ENCODE data around the gene ERVW-1.
"Not testable (repeated sequence)": the region's sequence is repeated elsewhere in the genome, so short reads cannot be mapped to it uniquely, and the experiment has no call there.

ERVW-1 gene

DNA sequence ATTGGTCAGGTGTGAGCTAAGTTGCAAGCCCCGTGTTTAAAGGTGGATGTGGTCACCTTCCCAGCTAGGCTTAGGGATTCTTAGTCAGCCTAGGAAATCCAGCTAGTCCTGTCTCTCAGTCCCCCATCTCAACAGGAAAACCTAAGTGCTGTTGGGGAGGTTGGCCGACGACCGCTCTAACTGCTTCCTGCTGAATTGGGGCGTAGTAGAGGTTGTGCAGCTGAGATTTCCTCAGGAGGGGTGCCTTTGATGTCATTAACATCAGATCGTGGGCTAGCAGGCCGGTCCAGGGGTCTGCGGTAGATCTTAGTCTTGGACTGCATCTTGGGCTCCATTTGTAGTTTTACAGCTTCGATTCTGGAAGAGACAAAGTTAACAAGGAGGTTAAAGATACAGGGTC lies 9.2 kb downstream of the ERVW-1 start:
- DNase-seq (ENCODE audit: low spot score) = not testable (repeated sequence)

DNA sequence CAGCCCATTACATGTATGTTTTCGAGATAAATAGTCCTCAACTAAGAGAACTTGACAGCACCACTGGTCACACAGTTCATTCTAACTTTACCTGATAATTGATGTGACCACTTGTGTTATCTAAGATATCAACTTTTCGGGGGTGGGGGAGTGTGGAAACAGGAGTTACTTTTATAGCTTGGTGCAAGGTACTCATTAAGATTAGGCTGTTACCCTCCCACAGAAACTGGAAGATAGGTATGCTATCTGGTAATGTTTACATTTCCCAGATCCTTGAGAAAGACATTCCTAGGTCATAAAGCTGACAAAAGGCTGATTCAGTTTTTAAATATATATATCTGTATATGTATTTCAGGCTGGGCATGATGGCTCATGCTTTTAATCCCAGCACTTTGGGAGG lies 11.1 kb downstream of the ERVW-1 start:
- DNase-seq (ENCODE audit: low spot score) = no peak

DNA sequence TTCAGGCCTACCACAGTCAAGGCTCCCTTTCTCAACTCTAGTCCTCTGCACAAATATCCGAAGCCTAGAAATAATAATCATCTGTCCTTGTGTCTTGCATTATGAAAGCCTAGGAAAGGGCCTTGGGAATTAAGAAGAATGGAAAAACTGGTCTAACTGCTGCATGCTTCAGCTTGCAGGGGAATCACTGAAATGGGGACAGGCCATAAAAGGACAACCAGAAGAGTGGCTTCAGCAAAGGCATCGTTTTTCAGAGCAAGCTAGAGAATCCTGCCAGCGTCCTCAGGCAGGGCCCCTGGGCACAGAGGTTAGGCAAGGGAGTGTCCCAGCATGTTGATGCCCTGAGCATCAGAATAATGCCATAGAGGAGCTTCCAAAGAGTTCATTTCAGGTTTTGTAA lies 13.2 kb downstream of the ERVW-1 start:
- no peak for DNase-seq (ENCODE audit: low spot score)

DNA sequence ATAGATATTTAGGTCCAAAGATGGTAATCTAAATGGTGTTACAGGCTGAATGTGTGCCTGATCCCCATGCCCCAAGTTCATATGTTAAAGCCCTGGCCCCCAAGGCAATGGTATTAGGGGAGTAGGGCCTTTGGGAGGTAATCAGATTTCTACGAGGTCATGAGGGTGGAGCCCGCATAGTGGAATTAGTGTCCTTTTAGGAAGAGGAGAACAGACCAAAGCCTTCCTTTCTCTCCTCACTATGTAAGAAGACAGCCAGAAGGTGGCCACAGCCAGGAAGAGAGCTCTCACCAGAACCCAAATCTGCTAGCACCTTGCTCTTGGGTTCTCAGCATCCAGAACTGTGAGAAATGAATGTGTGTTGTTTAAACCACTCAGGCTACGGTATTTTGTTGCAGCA lies 15.2 kb downstream of the ERVW-1 start:
- DNase-seq (ENCODE audit: low spot score) = no peak

DNA sequence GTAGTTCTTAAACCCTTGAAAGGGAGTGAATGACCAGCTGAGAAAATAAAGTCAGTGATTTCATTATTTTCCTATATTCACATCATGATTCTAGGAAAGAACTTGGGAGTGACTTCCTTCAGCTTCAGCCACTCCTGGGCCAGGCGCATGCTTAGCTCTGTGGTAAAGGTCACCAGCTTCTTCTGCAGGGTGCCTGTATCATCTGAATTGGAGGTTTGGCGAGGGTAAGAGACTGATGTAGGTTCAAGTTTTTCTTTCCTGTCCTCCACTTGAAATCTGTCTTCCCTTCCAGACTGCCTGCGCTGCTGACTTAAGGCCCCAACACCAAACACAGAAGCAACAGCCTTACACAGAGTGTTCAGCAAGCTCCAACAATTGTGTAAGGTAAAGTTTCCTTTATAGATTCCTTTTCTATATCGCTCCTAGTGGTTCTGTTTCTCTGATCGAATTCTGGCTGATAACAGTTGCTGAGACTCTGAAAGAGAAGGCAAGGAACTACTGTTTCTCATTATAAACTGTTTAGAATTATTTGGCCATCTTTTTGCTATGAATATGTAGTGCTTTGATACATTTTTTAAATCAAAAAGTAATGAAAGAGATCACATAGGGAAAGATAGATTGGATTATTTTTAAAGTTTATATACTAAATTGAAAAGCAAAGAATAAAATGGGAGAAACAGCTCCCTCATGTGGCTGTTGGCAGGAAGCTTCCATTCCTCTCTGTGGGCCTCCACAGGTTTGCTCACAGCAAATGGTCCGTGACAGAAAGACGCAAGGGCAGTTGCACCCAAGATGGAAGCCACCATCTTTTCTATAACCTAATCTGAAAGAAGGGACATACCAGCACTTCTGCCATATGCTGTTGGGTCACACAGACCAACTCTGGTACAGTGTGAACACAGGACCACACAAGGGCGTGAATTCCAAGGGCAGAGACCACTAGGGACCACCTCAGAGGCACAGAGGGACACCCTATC lies 16.4 kb downstream of the ERVW-1 start:
- peak; percentile 73 for DNase-seq (ENCODE audit: low spot score)

DNA sequence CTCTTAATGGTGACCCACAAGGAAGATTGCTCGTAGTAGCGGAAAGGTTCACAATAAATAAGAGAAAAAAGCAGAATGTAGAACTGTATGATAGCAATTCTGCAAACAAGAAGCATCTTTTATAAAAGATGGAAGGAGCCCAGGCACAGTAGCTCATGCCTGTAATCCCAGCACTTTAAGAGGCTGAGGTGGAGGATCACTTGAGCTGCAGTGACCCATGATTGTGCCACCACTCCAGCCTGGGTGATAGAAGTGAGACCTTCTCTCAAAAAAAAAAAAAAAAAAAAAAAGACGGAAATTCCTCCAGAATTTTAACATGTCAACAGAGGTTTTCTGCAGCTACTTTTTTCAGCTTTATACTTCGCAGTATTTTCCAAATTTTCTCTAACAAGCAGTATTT lies 17.2 kb downstream of the ERVW-1 start:
- DNase-seq (ENCODE audit: low spot score) = no peak

DNA sequence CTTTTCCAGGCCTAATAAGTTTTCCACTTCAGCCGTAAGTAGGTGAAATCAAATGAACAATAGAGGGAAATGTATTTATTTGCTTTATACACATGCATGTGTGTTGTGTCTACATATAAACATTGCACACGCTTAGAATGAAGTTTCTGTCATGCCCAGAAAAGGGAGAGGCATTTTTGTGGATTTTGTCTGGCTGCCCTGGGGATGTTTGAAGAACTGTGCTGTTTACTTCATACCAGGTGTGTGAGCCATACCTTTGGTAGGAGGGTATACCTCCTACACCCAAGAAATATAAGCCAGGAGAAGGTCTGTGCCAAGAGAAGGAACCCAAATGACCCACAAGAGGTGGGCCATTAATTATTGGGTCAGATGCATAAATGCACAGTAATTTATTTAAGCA lies 17.6 kb downstream of the ERVW-1 start:
- DNase-seq (ENCODE audit: low spot score) = no peak

DNA sequence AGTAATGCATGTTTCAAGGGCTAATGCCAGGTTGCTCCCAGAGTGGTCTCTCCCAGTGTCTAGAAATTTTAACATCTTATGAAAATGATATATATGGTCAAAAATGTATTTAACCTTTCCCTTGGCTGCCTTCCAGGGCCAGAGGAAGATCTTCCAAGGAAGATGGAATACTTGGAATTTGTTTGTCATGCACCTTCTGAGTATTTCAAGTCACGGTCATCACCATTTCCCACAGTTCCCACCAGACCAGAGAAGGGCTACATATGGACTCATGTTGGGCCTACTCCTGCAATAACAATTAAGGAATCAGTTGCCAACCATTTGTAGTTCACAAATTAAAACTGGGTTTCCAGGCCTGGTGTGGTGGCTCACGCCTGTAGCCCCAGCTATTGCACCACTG lies 21.5 kb downstream of the ERVW-1 start:
- DNase-seq (ENCODE audit: low spot score) = peak; percentile 10

DNA sequence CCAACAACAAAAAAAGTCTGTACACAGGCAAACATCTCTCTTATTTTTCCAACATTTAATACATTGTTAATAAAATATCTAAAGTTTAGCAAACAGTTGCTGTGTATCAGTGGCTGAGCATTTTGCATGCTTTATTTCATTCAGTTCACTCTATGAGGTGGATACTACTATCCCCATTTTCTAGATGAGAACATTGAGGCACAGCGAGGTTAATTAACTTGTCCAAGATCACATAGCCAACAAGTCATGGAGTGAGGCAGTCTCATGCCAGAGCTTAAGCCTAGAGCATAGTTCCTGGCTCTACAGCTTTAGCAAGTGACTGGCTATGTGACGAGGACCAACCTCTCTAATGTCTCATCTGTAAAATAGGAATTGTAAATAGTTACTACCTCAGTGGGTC lies 26.1 kb downstream of the ERVW-1 start:
- DNase-seq (ENCODE audit: low spot score) = no peak

DNA sequence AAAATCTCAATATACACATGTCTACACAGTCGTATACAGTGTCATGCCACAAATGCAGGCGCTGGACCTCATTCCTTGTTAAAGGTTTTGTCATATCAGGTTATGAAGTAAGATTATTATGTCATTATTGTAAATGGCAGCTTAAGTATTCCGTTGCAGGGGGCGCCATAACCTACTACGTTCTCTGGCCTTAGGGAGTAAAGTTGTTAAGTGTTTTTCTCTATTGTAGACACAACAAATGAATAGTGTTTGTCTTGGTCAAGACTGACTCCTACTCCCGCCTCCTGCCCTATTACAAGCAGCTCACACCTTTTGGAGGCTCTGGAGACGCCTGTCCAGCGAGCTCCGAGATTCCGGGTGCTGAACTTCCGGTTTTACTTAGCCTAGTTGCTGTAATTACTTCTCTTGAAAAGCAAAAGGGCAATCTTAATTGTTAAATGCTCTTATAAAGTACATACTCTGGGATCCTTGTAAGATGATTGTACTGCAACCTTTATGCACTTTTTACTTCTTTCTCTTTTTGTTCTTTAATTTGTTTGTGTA lies 29.5 kb downstream of the ERVW-1 start:
- DNase-seq (ENCODE audit: low spot score) = peak; percentile 77

DNA sequence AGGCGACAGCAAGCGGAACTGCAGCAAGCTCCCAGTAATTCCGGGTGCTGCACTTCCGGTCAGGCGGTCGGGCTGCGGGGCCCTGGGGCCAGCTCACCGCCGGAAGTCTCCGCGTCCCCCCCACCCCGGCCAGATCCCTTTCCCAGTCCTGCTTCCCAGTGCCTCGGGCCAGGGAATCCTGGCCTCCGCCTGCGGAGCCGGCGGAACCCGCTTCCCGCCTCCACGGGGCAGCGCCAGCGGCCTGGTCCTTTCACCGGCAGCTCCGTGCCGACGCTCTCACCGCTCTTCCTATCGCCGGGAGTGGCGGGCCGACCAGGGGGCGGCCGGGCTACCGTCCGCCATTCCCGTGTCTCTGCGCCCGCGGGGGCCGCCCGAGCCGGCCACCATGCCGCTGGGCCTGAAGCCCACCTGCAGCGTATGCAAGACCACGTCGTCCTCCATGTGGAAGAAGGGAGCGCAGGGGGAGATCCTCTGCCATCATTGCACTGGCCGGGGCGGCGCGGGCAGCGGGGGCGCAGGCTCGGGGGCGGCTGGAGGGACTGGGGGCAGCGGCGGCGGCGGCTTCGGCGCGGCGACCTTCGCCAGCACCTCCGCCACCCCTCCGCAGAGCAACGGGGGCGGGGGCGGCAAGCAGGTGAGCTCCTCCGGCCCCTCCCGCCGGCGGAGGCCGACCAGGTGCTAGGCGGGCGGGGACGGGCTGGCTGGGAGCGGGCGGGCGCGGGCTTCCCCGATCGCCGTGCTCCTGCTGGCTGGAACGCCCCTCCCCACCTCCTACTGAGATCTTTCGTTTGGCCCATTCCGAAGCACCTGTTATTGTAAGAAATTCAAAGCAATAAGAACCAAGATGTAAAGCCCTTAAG lies 30.2 kb downstream of the ERVW-1 start, which contains the start of gene GATAD1:
Gene GATAD1, plus strand, starts transcription at position 138 of the 860 bp plus-strand sequence. Its CDS starts 248 bp downstream, at position 386.
- DNase-seq (ENCODE audit: low spot score) = peak; percentile 95

DNA sequence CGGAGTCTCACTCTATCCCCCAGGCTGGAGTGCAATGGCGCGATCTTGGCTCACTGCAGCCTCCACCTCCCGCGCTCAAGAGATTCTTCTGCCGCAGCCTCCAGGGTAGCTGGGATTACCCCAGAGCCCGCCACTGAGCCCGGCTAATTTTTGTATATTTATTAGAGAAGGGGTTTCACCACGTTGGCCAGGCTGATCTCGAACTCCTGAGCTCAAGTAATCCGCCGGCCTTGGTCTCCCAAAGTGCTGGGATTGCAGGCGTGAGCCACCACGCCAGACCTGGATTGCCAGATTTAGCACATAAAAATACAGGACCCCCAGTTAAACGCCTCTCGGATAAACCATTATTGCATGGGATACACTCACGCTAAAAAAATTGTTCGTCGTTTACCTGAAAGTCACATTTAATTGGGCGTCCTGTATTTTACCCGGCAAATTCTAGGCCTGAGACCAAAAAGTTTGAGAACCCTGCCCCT lies 30.8 kb downstream of the ERVW-1 start:
- DNase-seq (ENCODE audit: low spot score) = no peak

DNA sequence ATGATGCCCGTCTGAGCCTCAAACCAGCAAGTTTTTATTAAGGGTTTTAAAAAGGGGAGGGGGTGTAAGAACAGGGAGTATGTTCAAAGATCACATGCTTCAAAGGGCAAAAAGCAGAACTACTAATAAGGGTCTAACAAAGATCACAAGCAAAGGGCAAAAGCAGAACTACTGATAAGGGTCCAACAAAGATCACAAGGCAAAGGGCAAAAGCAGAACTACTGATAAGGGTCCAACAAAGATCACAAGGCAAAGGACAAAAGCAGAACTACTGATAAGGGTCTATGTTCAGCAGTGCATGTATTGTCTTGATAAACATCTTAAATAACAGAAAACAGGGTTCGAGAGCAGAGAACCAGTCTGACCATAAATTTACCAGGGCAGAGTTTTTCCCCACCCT lies 35.0 kb downstream of the ERVW-1 start:
- not testable (repeated sequence) for DNase-seq (ENCODE audit: low spot score)

DNA sequence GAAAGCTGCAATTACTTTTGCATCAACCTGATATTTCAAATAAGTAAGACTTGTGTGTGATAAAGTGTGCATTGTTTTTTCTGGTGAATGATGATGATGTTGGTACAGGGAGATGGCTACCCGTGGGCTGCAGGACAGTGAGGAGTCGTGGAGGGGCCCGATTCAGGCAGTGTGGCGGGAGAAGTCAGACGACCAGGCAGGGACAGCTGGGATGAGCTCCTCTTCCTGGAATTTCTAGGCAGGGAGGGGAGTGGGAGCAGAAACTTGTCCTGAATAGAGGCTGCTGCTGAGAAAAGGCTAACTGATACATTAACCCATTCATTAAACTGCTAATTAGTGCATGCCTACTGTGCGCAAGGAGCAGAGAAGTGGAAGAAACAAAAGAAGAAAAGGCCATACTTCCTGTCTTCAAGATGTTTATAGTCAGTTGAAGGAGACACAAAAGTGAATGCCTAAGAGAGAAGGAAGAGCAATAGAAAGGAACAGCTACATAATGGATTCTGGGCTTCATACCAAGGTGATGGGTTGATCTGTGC lies 39.7 kb downstream of the ERVW-1 start:
- no peak for DNase-seq (ENCODE audit: low spot score)

DNA sequence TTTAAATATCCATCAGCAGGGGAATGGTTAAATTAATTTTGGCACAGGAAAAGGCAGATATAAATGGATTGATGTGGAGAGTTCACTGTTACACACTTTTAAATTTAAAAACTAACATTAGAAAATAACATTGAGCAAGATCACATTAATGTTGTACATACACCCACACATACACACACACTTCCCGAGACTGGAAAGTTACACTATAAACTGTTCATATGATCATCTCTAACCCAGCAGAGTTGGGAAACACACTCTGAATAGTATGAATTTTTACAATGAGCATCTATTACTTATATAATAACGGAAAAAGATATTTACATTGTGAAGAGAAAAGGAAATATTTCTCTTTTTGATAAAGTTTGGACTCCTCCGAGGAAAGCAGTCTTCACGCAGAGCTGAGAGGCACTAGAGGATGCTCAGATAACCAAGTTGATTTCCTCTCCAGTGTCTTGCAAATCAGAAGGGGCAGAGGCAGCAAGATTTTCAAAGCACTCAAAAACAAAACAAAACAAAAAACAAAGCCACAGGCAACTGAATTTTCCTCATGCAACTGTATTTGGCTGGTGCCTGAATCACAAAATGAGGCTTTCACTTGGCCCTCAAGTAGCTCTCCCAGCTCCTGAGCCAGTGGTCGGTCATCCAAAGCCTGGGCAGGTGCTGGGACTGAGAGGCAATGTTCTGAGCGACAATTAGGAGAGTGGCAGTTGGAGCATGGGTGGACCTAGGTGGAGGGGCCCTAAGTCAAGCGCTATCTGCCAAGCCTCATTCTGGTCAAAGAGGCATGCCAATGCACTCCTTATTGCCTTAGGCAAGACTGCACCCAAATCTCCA lies 40.9 kb downstream of the ERVW-1 start:
- no peak for DNase-seq (ENCODE audit: low spot score)

DNA sequence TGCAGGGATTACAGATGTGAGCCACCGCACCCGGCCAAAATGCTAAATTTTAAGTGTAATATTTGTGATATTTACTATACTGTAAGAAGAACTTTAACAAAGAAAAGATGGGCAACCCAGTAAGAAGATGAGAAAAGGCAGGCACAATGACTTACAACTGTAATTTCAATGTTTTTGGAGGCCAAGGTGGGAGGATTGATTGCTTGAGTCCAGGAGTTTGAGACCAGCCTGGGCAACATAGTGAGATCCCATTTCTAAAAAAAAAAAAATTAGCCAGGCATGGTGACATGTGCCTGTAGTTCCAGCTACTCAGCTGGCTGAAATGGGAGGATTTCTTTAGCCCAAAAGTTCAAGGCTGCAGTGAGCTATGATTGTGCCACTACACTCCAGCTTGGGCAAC lies 42.2 kb downstream of the ERVW-1 start:
- no peak for DNase-seq (ENCODE audit: low spot score)

DNA sequence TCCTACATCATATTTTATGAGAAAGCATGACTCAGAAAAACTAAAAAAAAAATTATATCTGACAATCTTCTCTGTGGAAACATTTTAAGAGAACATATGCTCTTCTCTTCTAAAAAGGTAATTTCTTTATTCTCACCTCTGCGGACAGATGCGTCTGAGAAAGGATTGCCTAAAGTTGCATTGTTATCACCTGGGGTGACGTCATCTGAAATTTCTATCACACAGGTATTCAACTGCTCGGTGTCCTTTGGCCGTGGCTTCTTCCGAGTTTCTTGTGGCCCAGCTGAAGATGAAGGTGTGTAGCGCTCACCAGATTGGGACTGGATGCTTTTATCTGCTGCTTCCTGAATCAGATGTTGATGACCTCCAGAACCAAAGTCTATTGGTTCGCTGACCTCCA lies 44.7 kb downstream of the ERVW-1 start:
- DNase-seq (ENCODE audit: low spot score) = no peak

DNA sequence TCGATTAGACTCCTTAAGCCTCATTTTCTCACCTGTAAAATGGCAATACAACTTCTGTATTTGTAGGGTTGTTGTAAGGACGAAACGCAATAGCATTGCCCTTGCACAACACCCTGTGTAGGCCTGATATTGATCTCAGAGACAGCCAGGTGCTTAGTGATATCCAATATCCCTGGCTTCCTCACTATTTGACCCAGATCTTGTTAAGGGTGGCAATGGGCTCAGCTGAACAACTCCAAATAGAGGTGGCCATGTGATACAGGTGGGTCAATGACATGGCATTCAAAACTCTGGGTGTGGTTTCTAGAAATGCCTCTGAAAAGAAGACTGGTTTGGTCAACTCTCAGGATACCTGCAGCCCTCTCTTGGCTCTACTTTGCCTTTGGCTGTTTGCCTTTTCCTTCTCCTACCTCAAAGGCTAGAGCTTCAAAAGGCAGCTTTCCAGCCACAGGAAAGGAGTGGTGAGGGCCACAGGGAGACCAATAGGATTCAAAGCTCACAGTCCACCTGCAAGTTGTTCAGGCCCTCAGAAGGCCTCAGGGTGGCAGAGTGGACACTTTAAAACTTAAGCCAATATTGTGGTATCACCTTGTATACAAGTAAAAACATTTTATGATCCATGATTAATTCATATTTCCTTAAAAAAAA lies 45.3 kb downstream of the ERVW-1 start:
- DNase-seq (ENCODE audit: low spot score) = no peak

DNA sequence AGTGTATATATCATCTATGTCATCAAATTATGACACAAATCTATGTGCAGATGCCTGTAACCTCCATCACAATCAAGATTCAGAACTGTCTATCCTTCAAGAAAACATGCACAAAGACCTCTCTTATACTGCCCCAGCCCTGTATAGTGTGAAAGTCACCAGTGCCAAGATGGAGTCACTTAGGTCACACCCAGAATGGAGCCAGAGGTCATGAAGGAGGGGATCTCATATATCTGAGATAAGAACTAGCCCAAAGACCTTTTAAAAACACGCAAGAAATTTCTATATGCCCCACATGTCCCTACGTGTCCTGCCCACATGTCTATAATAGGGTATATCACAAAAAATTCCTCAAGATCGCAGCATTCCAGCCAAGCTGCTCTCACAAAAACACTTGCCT lies 50.6 kb downstream of the ERVW-1 start:
- DNase-seq (ENCODE audit: low spot score) = no peak

DNA sequence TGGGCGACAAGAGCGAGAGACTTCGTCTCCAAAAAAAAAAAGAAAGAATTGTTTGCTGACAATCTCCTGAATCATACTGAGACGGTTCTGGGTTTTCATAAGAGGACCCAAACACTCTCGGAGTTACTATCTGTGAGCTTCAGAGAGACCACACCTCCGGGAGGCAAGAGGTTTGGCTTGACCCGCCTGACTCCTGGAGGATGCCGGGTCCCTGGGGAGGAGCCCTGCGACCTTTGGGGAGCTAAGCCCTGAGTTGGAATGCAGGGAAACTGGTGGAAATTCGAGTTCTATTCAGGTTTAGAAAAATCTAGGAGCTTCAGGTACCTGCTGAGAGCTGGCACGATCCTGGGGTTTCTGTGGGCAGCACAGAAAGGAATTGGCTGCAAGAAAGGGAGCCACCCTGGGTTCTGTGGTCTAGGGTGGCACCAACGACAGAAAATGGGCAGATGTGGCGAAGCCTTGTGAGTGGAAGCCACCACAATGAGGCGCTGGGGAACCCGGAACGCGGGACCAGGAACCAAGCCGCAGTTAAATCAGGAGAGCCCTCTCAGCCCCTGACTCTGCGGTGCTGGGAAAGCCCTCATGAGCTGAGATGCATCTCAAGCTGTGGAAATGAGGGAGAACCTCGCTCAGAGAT lies 52.3 kb downstream of the ERVW-1 start:
- no peak for DNase-seq (ENCODE audit: low spot score)

Data from kidney tubule cell (primary cell).